Bronchial epithelial cell (primary cell): ENCODE results near the gene SH3D19. TPM values are rescaled to one million over a fixed set of nuclear protein-coding genes. Genes with fewer than 3 reads are reported as not detected.

Experiments used
- DNase-seq: peaks from one replicate; pipeline ENCODE4 v3.0.0-alpha.2; 2010; ENCODE audit warnings: low read depth
- FAIRE-seq: peaks from 2 replicates; lab custom pipeline; 2011; peaks lifted over from hg19 to GRCh38; lab: Jason Lieb, UNC
- H3K27me3 ChIP-seq: 2 replicates; pipeline ENCODE4 v1.5.1; 2011; ENCODE audit warnings: low read length; ENCODE audit not compliant: control insufficient read depth, insufficient read depth
- H3K36me3 ChIP-seq: 2 replicates; pipeline ENCODE4 v1.5.1; 2011; ENCODE audit warnings: low read length; ENCODE audit not compliant: control insufficient read depth, insufficient read depth
- H3K4me3 ChIP-seq: 2 replicates; pipeline ENCODE4 v1.5.1; 2011; ENCODE audit warnings: mild to moderate bottlenecking, low read depth, low read length, control low read depth
- CTCF ChIP-seq: IDR thresholded peaks from 2 replicates; pipeline ENCODE4 v1.5.1; 2011; ENCODE audit warnings: mild to moderate bottlenecking, moderate library complexity, low read length, control low read depth, inconsistent platforms; ENCODE audit not compliant: insufficient read depth, severe bottlenecking
- total RNA-seq: library from RNA; depleted of rRNA; stranded (reverse); fragments of >200 nt; gene quantifications from 2 replicates; pipeline ENCODE4 v1.2.1, GENCODE V29; 2014

The SH3D19 gene
- total RNA-seq, 1 donor from 2014 or later, result 13.2 TPM

- Histone ChIP-seq H3K27me3 (no peaks in the 10 kb centered on the region), H3K36me3 (peaks cover 1% of the 10 kb centered on the region), H3K4me3 (no peak overlapping the region)
- no peak for FAIRE-seq
- no peak for DNase-seq
- no peak for TF ChIP-seq CTCF
Observed at GRCh38 chr4:151205722-151206121, 119.7 kb downstream of the SH3D19 start.

DNA sequence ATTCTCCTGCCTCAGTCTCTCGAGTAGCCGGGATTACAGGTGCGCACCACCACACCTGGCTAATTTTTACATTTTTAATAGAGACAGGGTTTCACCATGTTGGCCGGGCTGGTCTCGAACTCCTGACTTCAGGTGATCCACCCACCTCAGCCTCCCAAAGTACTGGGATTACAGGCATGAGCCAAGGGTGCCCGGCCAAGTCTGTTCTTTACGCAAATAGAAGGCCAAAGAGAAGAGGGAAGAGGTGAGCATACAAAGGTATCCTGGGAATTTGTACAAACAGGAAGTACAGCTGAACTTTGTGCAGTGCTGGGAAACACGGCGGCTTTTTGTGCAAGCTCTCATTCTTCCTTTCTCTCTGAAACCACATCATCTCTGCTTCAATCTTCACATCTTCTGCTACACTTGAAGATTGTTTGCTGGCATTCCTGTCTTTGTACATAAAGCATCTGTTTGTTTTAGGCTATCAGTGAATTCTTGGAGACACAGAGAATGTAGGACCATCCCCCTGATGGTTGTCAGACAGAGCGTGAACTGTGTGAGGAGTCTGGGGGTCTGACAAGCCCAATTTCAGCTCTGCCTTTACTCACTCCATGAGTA lies 120.4 kb downstream of the SH3D19 start:
- Histone ChIP-seq H3K36me3 (peaks cover 1% of the 10 kb centered on the region), H3K4me3 (no peak overlapping the region), H3K27me3 (no peaks in the 10 kb centered on the region)
- DNase-seq, result no peak
- no peak for FAIRE-seq
- TF ChIP-seq CTCF, result no peak

DNA sequence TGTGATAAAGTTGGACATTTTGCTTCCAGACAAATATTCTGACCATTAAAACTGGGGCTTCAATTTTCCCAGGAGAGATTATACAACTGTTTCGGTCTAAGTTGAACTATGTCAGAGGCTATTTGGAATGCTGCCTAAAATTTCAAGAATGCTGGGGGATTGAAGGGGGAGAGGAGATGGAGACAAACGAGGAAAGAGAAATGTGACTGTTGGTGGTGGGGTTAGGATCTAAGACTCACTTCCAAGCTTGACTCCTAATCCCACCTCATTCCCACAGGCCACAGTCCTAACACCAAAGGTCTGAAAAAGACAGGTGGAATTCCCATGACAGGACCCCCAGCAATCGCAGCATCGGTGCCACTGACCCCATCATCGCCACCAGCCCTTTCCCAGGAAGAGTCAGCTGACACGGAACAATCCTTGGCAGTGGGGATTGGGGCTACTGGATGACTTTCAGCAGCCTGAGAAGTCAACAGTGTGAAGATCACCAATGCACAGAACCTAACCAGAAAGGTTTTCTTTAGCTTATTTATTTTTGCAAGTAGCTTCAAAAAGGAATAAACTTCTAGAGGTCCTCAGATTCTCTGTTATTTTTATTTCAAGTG lies 122.5 kb downstream of the SH3D19 start:
- TF ChIP-seq CTCF, result no peak
- Histone ChIP-seq H3K27me3 (no peaks in the 10 kb centered on the region), H3K36me3 (peaks cover 1% of the 10 kb centered on the region), H3K4me3 (no peak overlapping the region)
- FAIRE-seq (no peak), DNase-seq (no peak)

- Histone ChIP-seq H3K36me3 (peaks cover 1% of the 10 kb centered on the region), H3K27me3 (no peaks in the 10 kb centered on the region), H3K4me3 (no peak overlapping the region)
- no peak for DNase-seq
- no peak for FAIRE-seq
- TF ChIP-seq CTCF, result no peak
Observed at GRCh38 chr4:151202381-151202780, 123.0 kb downstream of the SH3D19 start.

GRCh38 chr4:151199319-151200190 lies 125.8 kb downstream of the SH3D19 start:
- DNase-seq, result no peak
- Histone ChIP-seq H3K27me3 (no peaks in the 10 kb centered on the region), H3K4me3 (no peak overlapping the region), H3K36me3 (no peaks in the 10 kb centered on the region)
- no peak for TF ChIP-seq CTCF
- no peak for FAIRE-seq
